Suppressor macrophage (primary cell): ENCODE data around the gene OSBPL2.

Experiments used
- DNase-seq, 4 experiments: peaks; one replicate each; pipeline ENCODE4 v3.0.0-alpha.2; 2020 to 2022

OSBPL2 gene

GRCh38 chr20:62262064-62262463 lies 23.7 kb downstream of the OSBPL2 start:
- no peak for DNase-seq

- no peak for DNase-seq
Observed at GRCh38 chr20:62263396-62263795, 25.1 kb downstream of the OSBPL2 start.

- no peak for DNase-seq
Observed at GRCh38 chr20:62265365-62265764, 27.0 kb downstream of the OSBPL2 start.

GRCh38 chr20:62266340-62266739 lies 28.0 kb downstream of the OSBPL2 start:
- peak in 1 of 4 experiments; percentile 3 for DNase-seq

GRCh38 chr20:62266851-62267250 lies 28.5 kb downstream of the OSBPL2 start:
- DNase-seq = no peak

- no peak for DNase-seq
Observed at GRCh38 chr20:62267543-62267942, 29.2 kb downstream of the OSBPL2 start.

- no peak for DNase-seq
Observed at GRCh38 chr20:62268228-62268900, 30.0 kb downstream of the OSBPL2 start.

GRCh38 chr20:62269378-62269777 lies 31.1 kb downstream of the OSBPL2 start:
- no peak for DNase-seq

- DNase-seq = no peak
Observed at GRCh38 chr20:62269871-62270270, 31.6 kb downstream of the OSBPL2 start.

- DNase-seq = no peak
Observed at GRCh38 chr20:62272200-62272599, 33.9 kb downstream of the OSBPL2 start.

GRCh38 chr20:62273416-62273815 lies 35.1 kb downstream of the OSBPL2 start:
- DNase-seq = no peak

- no peak for DNase-seq
Observed at GRCh38 chr20:62274332-62274950, 36.1 kb downstream of the OSBPL2 start.

GRCh38 chr20:62275219-62275618 lies 36.9 kb downstream of the OSBPL2 start:
- DNase-seq = no peak

- DNase-seq = no peak
Observed at GRCh38 chr20:62276439-62276838, 38.1 kb downstream of the OSBPL2 start.

GRCh38 chr20:62277253-62277652 lies 38.9 kb downstream of the OSBPL2 start:
- DNase-seq = no peak

GRCh38 chr20:62280303-62280702 lies 42.0 kb downstream of the OSBPL2 start:
- no peak for DNase-seq

GRCh38 chr20:62281161-62281933 lies 43.0 kb downstream of the OSBPL2 start:
- no peak for DNase-seq

GRCh38 chr20:62282103-62282502 lies 43.8 kb downstream of the OSBPL2 start:
- DNase-seq = no peak

- DNase-seq = no peak
Observed at GRCh38 chr20:62282877-62283503, 44.7 kb downstream of the OSBPL2 start.

GRCh38 chr20:62284448-62284847 lies 46.1 kb downstream of the OSBPL2 start:
- no peak for DNase-seq

GRCh38 chr20:62285151-62285550 lies 46.8 kb downstream of the OSBPL2 start:
- no peak for DNase-seq

GRCh38 chr20:62285722-62286121 lies 47.4 kb downstream of the OSBPL2 start:
- no peak for DNase-seq

GRCh38 chr20:62286493-62287064 lies 48.3 kb downstream of the OSBPL2 start:
- no peak for DNase-seq
